ENCODE data around the gene FCHO2.

The FCHO2 gene

GRCh38 chr5:73031839-73032238 lies 76.0 kb downstream of the FCHO2 start:
- TF ChIP-seq EZH2phosphoT487 (conservative IDR thresholded peaks at IDR 0.05; ENCODE audit: low read length), result no peak
- no peak for TF ChIP-seq CTCF (IDR thresholded peaks at IDR 0.05; ENCODE audit: insufficient read depth, low read length, poor library complexity, severe bottlenecking)

GRCh38 chr5:73032635-73033034 lies 76.8 kb downstream of the FCHO2 start:
- H3K9ac ChIP-seq (ENCODE audit: low read length), result no peak overlapping the region
- no peaks in the 10 kb centered on the region for H3K36me3 ChIP-seq (ENCODE audit: low read length)
- H3K9me2 ChIP-seq (replicated peaks; ENCODE audit: insufficient read depth, low read length), result no peaks in the 10 kb centered on the region
- TF ChIP-seq CTCF (IDR thresholded peaks at IDR 0.05; ENCODE audit: insufficient read depth, low read length, poor library complexity, severe bottlenecking) (no peak), EZH2phosphoT487 (conservative IDR thresholded peaks at IDR 0.05; ENCODE audit: low read length) (no peak)
- no peak overlapping the region for H3K27ac ChIP-seq (ENCODE audit: low read depth, low read length)
- no peaks in the 10 kb centered on the region for H4K20me1 ChIP-seq (ENCODE audit: low read depth, low read length)
- H3K4me3 ChIP-seq (ENCODE audit: insufficient read depth, low read length, poor library complexity, severe bottlenecking), result no peak overlapping the region
- no peaks in the 10 kb centered on the region for H3F3A ChIP-seq (ENCODE audit: insufficient read depth)
- no peaks in the 10 kb centered on the region for H3K9me3 ChIP-seq (ENCODE audit: insufficient read depth, low read length)
- no peaks in the 10 kb centered on the region for H3K79me2 ChIP-seq (ENCODE audit: insufficient read depth, low read length)
- no peak overlapping the region for H2AFZ ChIP-seq (ENCODE audit: low read depth, low read length, severe bottlenecking)
- H3K27me3 ChIP-seq (ENCODE audit: low read length), result no peaks in the 10 kb centered on the region
- H3K4me2 ChIP-seq (ENCODE audit: low read depth, low read length, poor library complexity, severe bottlenecking), result no peak overlapping the region

More at GRCh38 chr5:73031839-73032238, 76.0 kb downstream of the FCHO2 start:
- no peak overlapping the region for H3K9ac ChIP-seq (ENCODE audit: low read length)
- no peaks in the 10 kb centered on the region for H3K9me2 ChIP-seq (replicated peaks; ENCODE audit: insufficient read depth, low read length)
- no peaks in the 10 kb centered on the region for H3K36me3 ChIP-seq (ENCODE audit: low read length)
- H3K79me2 ChIP-seq (ENCODE audit: insufficient read depth, low read length), result no peaks in the 10 kb centered on the region
- no peaks in the 10 kb centered on the region for H3K9me3 ChIP-seq (ENCODE audit: insufficient read depth, low read length)
- H3F3A ChIP-seq (ENCODE audit: insufficient read depth), result no peaks in the 10 kb centered on the region
- no peak overlapping the region for H3K4me2 ChIP-seq (ENCODE audit: low read depth, low read length, poor library complexity, severe bottlenecking)
- no peak overlapping the region for H3K27ac ChIP-seq (ENCODE audit: low read depth, low read length)
- no peak overlapping the region for H3K4me3 ChIP-seq (ENCODE audit: insufficient read depth, low read length, poor library complexity, severe bottlenecking)
- no peaks in the 10 kb centered on the region for H3K27me3 ChIP-seq (ENCODE audit: low read length)
- no peaks in the 10 kb centered on the region for H4K20me1 ChIP-seq (ENCODE audit: low read depth, low read length)
- H2AFZ ChIP-seq (ENCODE audit: low read depth, low read length, severe bottlenecking), result no peak overlapping the region

- H3K4me2 ChIP-seq (ENCODE audit: low read depth, low read length, poor library complexity, severe bottlenecking), result no peak overlapping the region
- H2AFZ ChIP-seq (ENCODE audit: low read depth, low read length, severe bottlenecking), result no peak overlapping the region
- H4K20me1 ChIP-seq (ENCODE audit: low read depth, low read length), result no peaks in the 10 kb centered on the region
- H3K27ac ChIP-seq (ENCODE audit: low read depth, low read length), result no peak overlapping the region
- no peaks in the 10 kb centered on the region for H3K36me3 ChIP-seq (ENCODE audit: low read length)
- H3K9me2 ChIP-seq (replicated peaks; ENCODE audit: insufficient read depth, low read length), result no peaks in the 10 kb centered on the region
- H3K4me3 ChIP-seq (ENCODE audit: insufficient read depth, low read length, poor library complexity, severe bottlenecking), result no peak overlapping the region
- no peaks in the 10 kb centered on the region for H3F3A ChIP-seq (ENCODE audit: insufficient read depth)
- no peaks in the 10 kb centered on the region for H3K9me3 ChIP-seq (ENCODE audit: insufficient read depth, low read length)
- TF ChIP-seq EZH2phosphoT487 (conservative IDR thresholded peaks at IDR 0.05; ENCODE audit: low read length) (no peak), CTCF (IDR thresholded peaks at IDR 0.05; ENCODE audit: insufficient read depth, low read length, poor library complexity, severe bottlenecking) (no peak)
- H3K27me3 ChIP-seq (ENCODE audit: low read length), result no peaks in the 10 kb centered on the region
- H3K79me2 ChIP-seq (ENCODE audit: insufficient read depth, low read length), result no peaks in the 10 kb centered on the region
- H3K9ac ChIP-seq (ENCODE audit: low read length), result no peak overlapping the region
Measured at GRCh38 chr5:73037545-73037944, 81.7 kb downstream of the FCHO2 start.

All from SU-DHL-6 (cell line).